B cell (primary cell): ENCODE data around the gene BCL2L11.

Experiments used
- EZH2 ChIP-seq: IDR thresholded peaks from 2 replicates; pipeline ENCODE4 v1.6.1; 2012; ENCODE audit warnings: borderline replicate concordance, low read depth, mild to moderate bottlenecking, moderate library complexity, low read length; ENCODE audit not compliant: insufficient read depth, poor library complexity, severe bottlenecking
- TF ChIP-seq, protein P1 (sequence below): fragments of 200-600 bp; IDR thresholded peaks from one replicate; pipeline ENCODE4 v1.8.0; 2022; ENCODE audit warnings: antibody characterized with exemption, mild to moderate bottlenecking

GRCh38 chr2:111175615-111176014, 54.9 kb downstream of the BCL2L11 start:
- TF ChIP-seq, protein P1, sequence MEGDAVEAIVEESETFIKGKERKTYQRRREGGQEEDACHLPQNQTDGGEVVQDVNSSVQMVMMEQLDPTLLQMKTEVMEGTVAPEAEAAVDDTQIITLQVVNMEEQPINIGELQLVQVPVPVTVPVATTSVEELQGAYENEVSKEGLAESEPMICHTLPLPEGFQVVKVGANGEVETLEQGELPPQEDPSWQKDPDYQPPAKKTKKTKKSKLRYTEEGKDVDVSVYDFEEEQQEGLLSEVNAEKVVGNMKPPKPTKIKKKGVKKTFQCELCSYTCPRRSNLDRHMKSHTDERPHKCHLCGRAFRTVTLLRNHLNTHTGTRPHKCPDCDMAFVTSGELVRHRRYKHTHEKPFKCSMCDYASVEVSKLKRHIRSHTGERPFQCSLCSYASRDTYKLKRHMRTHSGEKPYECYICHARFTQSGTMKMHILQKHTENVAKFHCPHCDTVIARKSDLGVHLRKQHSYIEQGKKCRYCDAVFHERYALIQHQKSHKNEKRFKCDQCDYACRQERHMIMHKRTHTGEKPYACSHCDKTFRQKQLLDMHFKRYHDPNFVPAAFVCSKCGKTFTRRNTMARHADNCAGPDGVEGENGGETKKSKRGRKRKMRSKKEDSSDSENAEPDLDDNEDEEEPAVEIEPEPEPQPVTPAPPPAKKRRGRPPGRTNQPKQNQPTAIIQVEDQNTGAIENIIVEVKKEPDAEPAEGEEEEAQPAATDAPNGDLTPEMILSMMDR: no peak
- TF ChIP-seq EZH2: no peak
